Sigmoid colon (tissue), 7 donors: ENCODE results near the gene LRGUK. TPM values are rescaled to one million over a fixed set of nuclear protein-coding genes. Genes with fewer than 3 reads are reported as not detected.

Experiments used
- DNase-seq: peaks from one replicate; pipeline ENCODE4 v3.0.0-alpha.2; 2019
- H3K27ac ChIP-seq, 4 donors: fragments of 200-600 bp; sonication (generic); one replicate each; pipeline ENCODE4 v1.5.1; 2016 to 2019; ENCODE audit warnings: mild to moderate bottlenecking in 1 of 4
- H3K27me3 ChIP-seq, 3 donors: fragments of 200-600 bp; sonication (generic); one replicate each; pipeline ENCODE4 v1.5.1; 2019; ENCODE audit warnings: mild to moderate bottlenecking in 1 of 3
- H3K36me3 ChIP-seq, 4 donors: fragments of 200-600 bp; sonication (generic); one replicate each; pipeline ENCODE4 v1.5.1; 2016 to 2019
- H3K4me1 ChIP-seq, 4 donors: fragments of 200-600 bp; sonication (generic); one replicate each; pipeline ENCODE4 v1.5.1; 2017 to 2019
- H3K4me3 ChIP-seq, 4 donors: fragments of 200-600 bp; sonication (generic); one replicate each; pipeline ENCODE4 v1.5.1; 2017 to 2019; ENCODE audit warnings: mild to moderate bottlenecking in 2 of 4, moderate library complexity in 1 of 4
- H3K9me3 ChIP-seq, 4 donors: fragments of 200-600 bp in 3 of 4; sonication (generic) in 3 of 4; one replicate each; pipeline versions ENCODE4 v1.5.1 to v1.6.1; 2013 to 2019
- EP300 ChIP-seq, 4 donors: sonication (generic); formaldehyde crosslinking; IDR thresholded peaks; one replicate each; pipeline ENCODE4 v1.6.1; 2017; ENCODE audit warnings: antibody characterized with exemption in 4 of 4
- POLR2A ChIP-seq, 2 donors: fragments of 450-650 bp; IDR thresholded peaks; one replicate each; pipeline ENCODE4 v1.6.1; 2016; ENCODE audit warnings: antibody characterized with exemption in 2 of 2, mild to moderate bottlenecking in 2 of 2, moderate library complexity in 2 of 2
- POLR2AphosphoS5 ChIP-seq, 4 donors: sonication (generic); formaldehyde crosslinking; IDR thresholded peaks; one replicate each; pipeline ENCODE4 v1.6.1; 2017; ENCODE audit warnings: antibody characterized with exemption in 4 of 4
- WGBS, 2 donors: extraction: QIAGEN DNeasy Blood & Tissue Kit; methylation state at CpG; one replicate each; pipeline ENCODE4 v1.1.7; 2013; 5-methylcytosine and 5-hydroxymethylcytosine counted together
- intact Hi-C: fragments of 100-400 bp; cut with DNase I; formaldehyde crosslinking; loops from one replicate; pipeline ENCODE4 v1.15.1; 2023
- polyA plus RNA-seq, 3 donors: library from polyadenylated mRNA; stranded (reverse); fragments of 200-250 nt; gene quantifications; one replicate each; pipeline ENCODE4 v1.2.3, GENCODE V29; 2013
- total RNA-seq, 4 donors: library from RNA; depleted of rRNA; stranded (reverse); fragments of >200 nt; gene quantifications; one replicate each; pipeline ENCODE4 v1.1.0, GENCODE V29; 2016
- TF ChIP-seq, protein P1 (sequence below), 4 experiments: fragments of 450-650 bp in 3 of 4; fragments of 200-600 bp in 1 of 4; IDR thresholded peaks; one replicate each; pipeline ENCODE4 v1.5.1; 2016 to 2019; ENCODE audit warnings: antibody characterized with exemption in 4 of 4, mild to moderate bottlenecking in 3 of 4, moderate library complexity in 2 of 4
- donor health status: healthy with polysubstance abuse.
- donor health status: Bipolar disorder and iron deficiency.
- donor health status: healthy.

LRGUK gene
- total and polyA plus RNA-seq, 7 donors: 0.03 to 0.71 (median 0.33) TPM; not detected in 2

DNA sequence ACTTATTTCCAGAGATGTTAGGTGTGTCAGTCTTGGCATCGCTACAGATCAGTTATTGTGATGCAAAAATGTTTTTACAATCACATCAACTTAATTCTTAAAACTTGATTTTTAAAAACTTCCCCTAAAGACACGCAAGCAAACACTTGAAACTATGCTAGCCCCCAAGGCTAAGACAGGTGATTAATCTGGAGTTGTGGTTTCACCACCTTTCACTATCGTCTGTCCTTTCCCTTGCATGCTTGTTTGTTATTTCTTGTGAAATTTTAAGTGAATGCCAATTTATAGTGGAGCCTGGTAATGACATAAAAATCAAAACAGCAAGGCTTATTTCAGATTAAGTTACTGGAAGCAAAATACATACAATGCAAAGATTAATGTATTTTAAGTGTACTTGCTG lies 119.2 kb downstream of the LRGUK start:
- H3K4me3 ChIP-seq: no peak overlapping the region
- no peaks in the 10 kb centered on the region for H3K36me3 ChIP-seq
- H3K27me3 ChIP-seq: no peaks in the 10 kb centered on the region
- H3K9me3 ChIP-seq: no peaks in the 10 kb centered on the region
- no peak for DNase-seq
- H3K4me1 ChIP-seq: no peaks in the 10 kb centered on the region
- no peak overlapping the region for H3K27ac ChIP-seq
- intact Hi-C loops: no loop called here
- WGBS, 2 donors: 68 to 70% methylated on average over 3 of the region's 3 CpGs
- TF ChIP-seq POLR2AphosphoS5 (IDR thresholded peaks at IDR 0.05): no peak
- no peak for TF ChIP-seq POLR2A (IDR thresholded peaks at IDR 0.05)
- no peak for TF ChIP-seq EP300 (IDR thresholded peaks at IDR 0.05)
- TF ChIP-seq, protein P1, sequence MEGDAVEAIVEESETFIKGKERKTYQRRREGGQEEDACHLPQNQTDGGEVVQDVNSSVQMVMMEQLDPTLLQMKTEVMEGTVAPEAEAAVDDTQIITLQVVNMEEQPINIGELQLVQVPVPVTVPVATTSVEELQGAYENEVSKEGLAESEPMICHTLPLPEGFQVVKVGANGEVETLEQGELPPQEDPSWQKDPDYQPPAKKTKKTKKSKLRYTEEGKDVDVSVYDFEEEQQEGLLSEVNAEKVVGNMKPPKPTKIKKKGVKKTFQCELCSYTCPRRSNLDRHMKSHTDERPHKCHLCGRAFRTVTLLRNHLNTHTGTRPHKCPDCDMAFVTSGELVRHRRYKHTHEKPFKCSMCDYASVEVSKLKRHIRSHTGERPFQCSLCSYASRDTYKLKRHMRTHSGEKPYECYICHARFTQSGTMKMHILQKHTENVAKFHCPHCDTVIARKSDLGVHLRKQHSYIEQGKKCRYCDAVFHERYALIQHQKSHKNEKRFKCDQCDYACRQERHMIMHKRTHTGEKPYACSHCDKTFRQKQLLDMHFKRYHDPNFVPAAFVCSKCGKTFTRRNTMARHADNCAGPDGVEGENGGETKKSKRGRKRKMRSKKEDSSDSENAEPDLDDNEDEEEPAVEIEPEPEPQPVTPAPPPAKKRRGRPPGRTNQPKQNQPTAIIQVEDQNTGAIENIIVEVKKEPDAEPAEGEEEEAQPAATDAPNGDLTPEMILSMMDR (IDR thresholded peaks at IDR 0.05): no peak

DNA sequence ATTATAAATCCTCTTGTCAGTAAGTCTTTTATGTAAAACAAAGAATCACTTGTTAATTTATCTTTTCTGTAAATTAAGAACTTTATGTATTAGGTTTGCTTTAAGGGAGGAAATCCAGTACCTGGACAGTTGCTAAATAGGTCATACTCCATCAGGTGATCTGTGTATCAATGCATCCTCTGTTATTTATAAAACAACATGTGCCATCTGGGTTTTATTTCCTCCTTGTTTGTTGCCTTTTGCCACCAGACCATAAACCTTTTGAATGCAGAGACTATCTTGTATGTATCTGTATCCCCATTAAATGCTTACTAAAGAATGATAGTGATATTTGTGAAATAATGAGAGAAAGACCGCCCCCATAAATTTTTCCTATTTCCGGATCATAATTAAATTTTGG lies 119.6 kb downstream of the LRGUK start:
- H3K4me1 ChIP-seq: no peaks in the 10 kb centered on the region
- no peaks in the 10 kb centered on the region for H3K9me3 ChIP-seq
- DNase-seq: no peak
- WGBS, 2 donors: 85 to 90% methylated on average over 2 of the region's 2 CpGs
- H3K27ac ChIP-seq: no peak overlapping the region
- no peaks in the 10 kb centered on the region for H3K36me3 ChIP-seq
- intact Hi-C loops: no loop called here
- no peak overlapping the region for H3K4me3 ChIP-seq
- TF ChIP-seq EP300 (IDR thresholded peaks at IDR 0.05): no peak
- no peak for TF ChIP-seq POLR2A (IDR thresholded peaks at IDR 0.05)
- TF ChIP-seq, protein P1 (IDR thresholded peaks at IDR 0.05): no peak
- no peaks in the 10 kb centered on the region for H3K27me3 ChIP-seq

DNA sequence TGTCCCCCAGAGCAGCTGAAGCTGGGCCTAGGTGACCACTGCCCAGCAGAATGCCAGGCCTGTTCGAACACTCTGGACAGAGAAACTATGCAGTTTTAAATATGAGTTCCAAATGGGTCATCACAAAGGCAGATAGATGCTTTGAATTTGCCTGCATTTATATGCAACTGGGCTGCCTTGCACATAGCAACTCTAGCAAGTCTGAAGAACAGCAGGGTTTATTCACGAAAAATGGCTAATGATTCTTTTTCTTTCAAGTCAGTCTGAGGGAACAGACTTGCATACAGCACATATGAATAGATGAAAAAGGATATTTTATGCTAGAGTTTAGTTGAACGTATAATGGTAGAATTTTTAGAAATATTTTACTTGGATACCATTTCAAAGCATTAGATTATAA lies 121.1 kb downstream of the LRGUK start:
- no peaks in the 10 kb centered on the region for H3K4me1 ChIP-seq
- no peak overlapping the region for H3K27ac ChIP-seq
- no peak overlapping the region for H3K4me3 ChIP-seq
- H3K9me3 ChIP-seq: no peaks in the 10 kb centered on the region
- no peaks in the 10 kb centered on the region for H3K36me3 ChIP-seq
- H3K27me3 ChIP-seq: no peaks in the 10 kb centered on the region
- DNase-seq: no peak
- WGBS, 2 donors: 82 to 89% methylated on average over 3 of the region's 3 CpGs
- TF ChIP-seq EP300 (IDR thresholded peaks at IDR 0.05) (no peak), POLR2A (IDR thresholded peaks at IDR 0.05) (no peak), POLR2AphosphoS5 (IDR thresholded peaks at IDR 0.05) (no peak)
- TF ChIP-seq, protein P1 (IDR thresholded peaks at IDR 0.05): no peak
- intact Hi-C loops: no loop called here

DNA sequence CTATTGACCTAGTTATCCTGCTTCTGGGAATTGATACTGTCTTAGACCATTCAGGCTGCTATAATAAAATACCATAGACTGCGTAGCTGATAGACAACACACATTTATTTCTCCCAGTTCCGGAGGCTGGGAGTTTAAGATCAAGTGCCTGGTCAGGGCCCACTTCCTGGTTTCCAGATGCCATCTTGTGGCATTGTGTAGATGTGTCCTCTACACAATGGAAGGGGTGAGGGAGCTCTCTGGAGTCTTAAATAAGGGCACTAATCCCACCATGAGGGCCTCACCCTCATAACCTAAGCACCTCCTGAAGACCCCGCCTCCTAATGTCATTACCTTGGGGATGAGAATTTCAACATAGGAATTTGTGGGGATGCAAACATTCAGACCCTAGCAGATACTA lies 127.2 kb downstream of the LRGUK start:
- Histone ChIP-seq H3K27me3 (no peaks in the 10 kb centered on the region), H3K27ac (no peak overlapping the region), H3K36me3 (no peaks in the 10 kb centered on the region), H3K9me3 (no peaks in the 10 kb centered on the region), H3K4me3 (no peak overlapping the region), H3K4me1 (no peaks in the 10 kb centered on the region)
- intact Hi-C loops: no loop called here
- 94 to 96% methylated on average over 3 of the region's 3 CpGs for WGBS, 2 donors
- TF ChIP-seq EP300 (IDR thresholded peaks at IDR 0.05) (no peak), POLR2A (IDR thresholded peaks at IDR 0.05) (no peak), POLR2AphosphoS5 (IDR thresholded peaks at IDR 0.05) (no peak)
- TF ChIP-seq, protein P1 (IDR thresholded peaks at IDR 0.05): no peak
- DNase-seq: no peak

DNA sequence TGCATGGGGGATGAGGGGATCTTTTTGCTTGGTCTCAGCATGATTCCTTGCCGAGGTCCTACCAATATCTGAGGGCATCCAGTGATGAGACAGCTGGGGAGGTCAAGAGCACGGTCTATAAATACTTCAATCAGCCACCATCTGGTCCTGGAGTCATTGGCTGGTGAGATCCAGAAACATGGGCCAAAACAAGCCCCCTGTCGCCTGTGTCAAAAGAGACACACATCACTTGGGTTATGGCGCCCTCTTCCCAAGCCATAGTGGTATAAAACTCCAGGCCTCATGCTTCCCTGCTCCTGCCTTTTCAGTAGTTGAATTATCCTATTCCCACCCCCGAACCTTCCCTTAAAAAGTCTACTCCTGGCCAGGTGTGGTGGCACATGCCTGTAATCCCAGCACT lies 128.7 kb downstream of the LRGUK start:
- intact Hi-C loops: no loop called here
- WGBS, 2 donors: 88% methylated on average over 5 of the region's 5 CpGs
- DNase-seq: no peak
- no peaks in the 10 kb centered on the region for H3K4me1 ChIP-seq
- TF ChIP-seq POLR2A (IDR thresholded peaks at IDR 0.05): no peak
- no peak for TF ChIP-seq POLR2AphosphoS5 (IDR thresholded peaks at IDR 0.05)
- no peak for TF ChIP-seq EP300 (IDR thresholded peaks at IDR 0.05)
- no peaks in the 10 kb centered on the region for H3K36me3 ChIP-seq
- H3K4me3 ChIP-seq: no peak overlapping the region
- H3K9me3 ChIP-seq: no peaks in the 10 kb centered on the region
- no peak overlapping the region for H3K27ac ChIP-seq
- H3K27me3 ChIP-seq: no peaks in the 10 kb centered on the region
